GM12874 (cell line): Measurements from ENCODE around the gene ADGRG2.

Experiments
- CTCF ChIP-seq: IDR thresholded peaks from 2 replicates; pipeline ENCODE4 v1.5.1; 2011; ENCODE audit warnings: low read depth, mild to moderate bottlenecking, control low read depth, low read length, moderate library complexity; ENCODE audit not compliant: insufficient read depth

ADGRG2 gene

GRCh38 chrX:19121898-19122640 lies at the start of gene ADGRG2:
Gene ADGRG2, minus strand, starts transcription at chrX:19122468. Its CDS starts 53,634 bp downstream, at chrX:19068834.
- TF ChIP-seq CTCF: no peak

GRCh38 chrX:19168609-19169008 lies 46.3 kb upstream of the ADGRG2 start:
- no peak for TF ChIP-seq CTCF

- TF ChIP-seq CTCF: no peak
These were observed 40.6 kb upstream of the ADGRG2 start for GRCh38 chrX:19162851-19163250.

GRCh38 chrX:19156186-19156585 lies 33.9 kb upstream of the ADGRG2 start:
- TF ChIP-seq CTCF: no peak

GRCh38 chrX:19152762-19153161 lies 30.5 kb upstream of the ADGRG2 start:
- TF ChIP-seq CTCF: no peak

GRCh38 chrX:19137067-19137466 lies 14.8 kb upstream of the ADGRG2 start:
- TF ChIP-seq CTCF: no peak

- no peak for TF ChIP-seq CTCF
These were observed 11.5 kb upstream of the ADGRG2 start for GRCh38 chrX:19133784-19134183.
